Measurements from ENCODE around the gene ING5. TPM values are rescaled to one million over a fixed set of nuclear protein-coding genes. Genes with fewer than 3 reads are reported as not detected.
"Not testable (repeated sequence)": the region's sequence is repeated elsewhere in the genome, so short reads cannot be mapped to it uniquely, and the experiment has no call there.

Gene ING5
- polyA plus RNA-seq, 3 donors from 2014 or later, result 6.9 to 7.9 (median 7.7) TPM

DNA sequence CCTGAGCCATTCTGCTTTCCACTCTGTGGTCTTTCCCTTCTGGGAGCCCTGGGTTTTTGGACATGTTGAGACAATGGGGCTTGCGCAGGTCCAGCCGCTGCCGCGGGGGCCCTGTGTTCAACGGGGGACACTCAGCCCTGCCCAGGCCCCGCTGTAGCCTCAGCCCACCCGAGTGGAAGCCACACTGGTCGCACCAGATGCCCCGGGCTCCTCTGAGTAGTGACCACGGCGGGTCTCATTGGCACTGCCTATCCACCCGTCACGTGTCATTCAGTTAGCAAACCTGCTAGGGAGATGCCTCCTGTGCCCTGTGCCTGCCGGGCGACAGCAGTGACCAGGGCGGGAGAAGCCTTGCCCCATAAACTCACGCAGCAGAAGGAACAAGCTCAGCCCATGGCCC, 51.7 kb downstream of the ING5 start:
- Mint-ChIP-seq H3K4me1 (no peaks in the 10 kb centered on the region), H3K4me3 (no peak overlapping the region), H3K9me3 (no peaks in the 10 kb centered on the region), H3K27me3 (ENCODE audit: low read depth in 3 of 3) (peaks cover 1 to 5% (median 3%) of the 10 kb centered on the region in 3 donors), H3K36me3 (peaks cover 15 to 41% (median 23%) of the 10 kb centered on the region in 3 donors), H3K27ac (no peak overlapping the region)
- DNase-seq, result no peak

DNA sequence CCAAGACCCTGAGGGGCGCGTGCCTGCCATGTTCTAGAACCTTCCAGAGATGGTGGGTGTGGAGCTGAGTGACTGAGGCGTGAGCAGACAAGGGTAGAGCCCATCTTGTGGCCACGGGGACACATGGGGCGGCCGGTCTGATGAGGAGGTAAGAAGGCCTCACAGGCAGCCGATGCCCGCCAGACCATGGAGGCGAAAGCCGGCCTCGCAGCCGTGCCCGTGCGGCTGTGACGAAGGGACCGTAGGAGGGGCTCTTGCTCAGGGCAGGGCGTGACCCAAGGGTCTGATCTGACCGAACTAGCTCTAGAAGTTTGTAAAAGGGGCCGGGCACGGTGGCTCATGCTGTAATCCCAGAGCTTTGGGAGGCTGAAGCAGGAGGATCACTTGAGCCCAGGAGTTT, 52.2 kb downstream of the ING5 start:
- Mint-ChIP-seq H3K27ac (no peak overlapping the region), H3K4me1 (peaks cover 0 to 1% of the 10 kb centered on the region in 2 donors), H3K36me3 (peaks cover 20 to 43% (median 27%) of the 10 kb centered on the region in 3 donors), H3K4me3 (no peak overlapping the region), H3K27me3 (ENCODE audit: low read depth in 3 of 3) (peaks cover 1 to 9% (median 8%) of the 10 kb centered on the region in 3 donors), H3K9me3 (no peaks in the 10 kb centered on the region)
- DNase-seq, result no peak

DNA sequence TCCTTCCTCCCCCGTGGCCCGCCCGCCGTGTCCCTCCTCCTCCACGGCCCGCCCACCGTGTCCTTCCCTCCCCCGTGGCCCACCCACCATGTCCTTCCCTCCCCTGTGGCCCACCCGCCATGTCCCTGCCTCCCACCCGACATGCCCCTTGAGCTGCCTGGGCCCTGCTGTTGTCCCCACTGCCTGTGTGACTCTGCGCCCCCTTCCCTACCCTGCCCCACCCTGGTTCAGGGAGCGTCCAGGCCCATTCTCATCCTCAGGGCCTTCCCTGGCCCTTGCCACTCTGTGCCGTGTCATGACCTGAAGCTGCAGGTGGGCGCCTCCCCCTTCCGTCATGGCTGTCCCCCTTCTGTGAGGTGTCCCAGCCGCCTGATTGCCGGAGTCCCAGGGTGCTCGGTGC, 53.3 kb downstream of the ING5 start:
- Mint-ChIP-seq H3K36me3 (peaks cover 27 to 43% (median 31%) of the 10 kb centered on the region in 3 donors), H3K27ac (no peak overlapping the region), H3K4me1 (peaks cover 2 to 9% of the 10 kb centered on the region in 2 donors), H3K27me3 (ENCODE audit: low read depth in 3 of 3) (peaks cover 8 to 16% (median 15%) of the 10 kb centered on the region in 3 donors), H3K9me3 (peaks cover 0 to 7% (median 0%) of the 10 kb centered on the region in 6 donors), H3K4me3 (no peak overlapping the region)
- no peak for DNase-seq

DNA sequence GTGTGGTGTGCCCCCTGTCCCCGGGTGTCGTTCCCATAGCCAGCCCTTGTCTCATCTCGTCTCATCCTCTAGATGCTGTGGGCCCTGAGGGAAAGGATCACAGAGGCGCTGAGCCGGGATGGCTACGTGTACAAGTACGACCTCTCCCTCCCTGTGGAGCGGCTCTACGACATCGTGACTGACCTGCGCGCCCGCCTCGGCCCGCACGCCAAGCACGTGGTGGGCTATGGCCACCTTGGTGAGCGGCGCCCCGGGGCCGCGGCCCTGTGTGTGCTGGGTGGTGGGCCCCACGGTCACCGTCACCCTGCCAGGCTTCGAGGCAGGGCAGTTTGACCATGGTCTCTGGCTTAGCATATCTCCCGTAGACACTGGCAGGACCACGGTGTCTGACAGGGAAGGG, 53.9 kb downstream of the ING5 start:
- Mint-ChIP-seq H3K27me3 (ENCODE audit: low read depth in 3 of 3) (peaks cover 11 to 20% (median 19%) of the 10 kb centered on the region in 3 donors), H3K4me1 (peaks cover 4 to 11% of the 10 kb centered on the region in 2 donors), H3K27ac (no peak overlapping the region), H3K9me3 (peaks cover 0 to 10% (median 0%) of the 10 kb centered on the region in 6 donors), H3K36me3 (peaks cover 30 to 45% (median 33%) of the 10 kb centered on the region in 3 donors), H3K4me3 (no peak overlapping the region)
- no peak for DNase-seq

- Mint-ChIP-seq H3K27ac (peak overlapping the region in 5 of 6 donors; percentile 57 to 75 (median 71)), H3K36me3 (peaks cover 25 to 39% (median 29%) of the 10 kb centered on the region in 3 donors), H3K4me3 (peak overlapping the region in 2 of 5 donors; percentile 2 to 5)
Observed at GRCh38 chr2:241759067-241759807, 57.4 kb downstream of the ING5 start.

DNA sequence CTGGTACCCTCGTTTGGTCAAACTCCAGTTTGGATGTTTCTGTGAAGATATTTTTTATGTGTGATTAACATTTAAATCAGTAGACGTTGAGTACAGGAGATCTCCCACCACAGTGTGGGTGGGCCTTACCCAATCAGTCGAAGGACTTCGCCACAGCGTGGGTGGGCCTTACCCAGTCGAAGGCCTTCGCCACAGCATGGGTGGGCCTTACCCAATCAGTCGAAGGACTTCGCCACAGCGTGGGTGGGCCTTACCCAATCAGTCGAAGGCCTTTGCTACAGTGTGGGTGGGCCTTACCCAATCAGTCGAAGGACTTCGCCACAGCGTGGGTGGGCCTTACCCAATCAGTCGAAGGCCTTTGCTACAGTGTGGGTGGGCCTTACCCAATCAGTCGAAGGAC, 58.1 kb downstream of the ING5 start:
- Mint-ChIP-seq H3K4me1 (peaks cover 38 to 44% of the 10 kb centered on the region in 2 donors), H3K9me3 (peaks cover 0 to 13% (median 2%) of the 10 kb centered on the region in 6 donors), H3K27ac (peak overlapping the region in 4 of 6 donors; percentile 57 to 75 (median 68)), H3K36me3 (peaks cover 25 to 38% (median 31%) of the 10 kb centered on the region in 3 donors), H3K27me3 (ENCODE audit: low read depth in 3 of 3) (peaks cover 43 to 48% (median 47%) of the 10 kb centered on the region in 3 donors)
- H3K4me3 Mint-ChIP-seq, DNase-seq: not testable (repeated sequence)

More at GRCh38 chr2:241759067-241759807, 57.4 kb downstream of the ING5 start:
- Mint-ChIP-seq H3K9me3 (peaks cover 0 to 13% (median 2%) of the 10 kb centered on the region in 6 donors), H3K4me1 (peaks cover 33 to 38% of the 10 kb centered on the region in 2 donors), H3K27me3 (ENCODE audit: low read depth in 3 of 3) (peaks cover 40 to 47% (median 42%) of the 10 kb centered on the region in 3 donors)
- no peak for DNase-seq

GRCh38 chr2:241760301-241760771, 58.5 kb downstream of the ING5 start:
- Mint-ChIP-seq H3K4me1 (peaks cover 38 to 44% of the 10 kb centered on the region in 2 donors), H3K4me3 (peak overlapping the region in 1 of 5 donors; percentile 13), H3K36me3 (peaks cover 25 to 38% (median 31%) of the 10 kb centered on the region in 3 donors), H3K9me3 (peaks cover 0 to 13% (median 2%) of the 10 kb centered on the region in 6 donors), H3K27ac (peak overlapping the region in 3 of 6 donors; percentile 80 to 92 (median 86)), H3K27me3 (ENCODE audit: low read depth in 3 of 3) (peaks cover 43 to 48% (median 47%) of the 10 kb centered on the region in 3 donors)
- no peak for DNase-seq

GRCh38 chr2:241762321-241762932, 60.6 kb downstream of the ING5 start:
- no peak for DNase-seq

GRCh38 chr2:241762933-241763369, 61.1 kb downstream of the ING5 start:
- Mint-ChIP-seq H3K36me3 (peaks cover 19 to 28% (median 23%) of the 10 kb centered on the region in 3 donors), H3K27me3 (ENCODE audit: low read depth in 3 of 3) (peaks cover 42 to 47% (median 43%) of the 10 kb centered on the region in 3 donors), H3K27ac (peak overlapping the region; percentile 97 to 100 (median 99)), H3K4me1 (peaks cover 38 to 44% of the 10 kb centered on the region in 2 donors), H3K9me3 (peaks cover 0 to 13% (median 2%) of the 10 kb centered on the region in 6 donors), H3K4me3 (peak overlapping the region; percentile 84 to 93 (median 87))
- DNase-seq, result peak; percentile 96 to 97 (median 97)

More at GRCh38 chr2:241762321-241762932, 60.6 kb downstream of the ING5 start:
- peaks cover 42 to 48% (median 43%) of the 10 kb centered on the region in 3 donors for H3K27me3 Mint-ChIP-seq (ENCODE audit: low read depth in 3 of 3)
- H3K9me3 Mint-ChIP-seq, result peaks cover 0 to 13% (median 2%) of the 10 kb centered on the region in 6 donors
- peaks cover 21 to 31% (median 25%) of the 10 kb centered on the region in 3 donors for H3K36me3 Mint-ChIP-seq
- peaks cover 38 to 44% of the 10 kb centered on the region in 2 donors for H3K4me1 Mint-ChIP-seq
- H3K4me3 Mint-ChIP-seq, result peak overlapping the region; percentile 84 to 93 (median 87)
- H3K27ac Mint-ChIP-seq, result peak overlapping the region; percentile 97 to 100 (median 99)

GRCh38 chr2:241763551-241764274, 61.9 kb downstream of the ING5 start:
- H3K9me3 Mint-ChIP-seq, result peaks cover 0 to 13% (median 2%) of the 10 kb centered on the region in 6 donors
- peak overlapping the region; percentile 97 to 100 (median 99) for H3K27ac Mint-ChIP-seq
- peaks cover 40 to 44% of the 10 kb centered on the region in 2 donors for H3K4me1 Mint-ChIP-seq
- H3K4me3 Mint-ChIP-seq, result peak overlapping the region; percentile 84 to 93 (median 87)
- peaks cover 15 to 20% (median 19%) of the 10 kb centered on the region in 3 donors for H3K36me3 Mint-ChIP-seq
- H3K27me3 Mint-ChIP-seq (ENCODE audit: low read depth in 3 of 3), result peaks cover 41 to 43% (median 43%) of the 10 kb centered on the region in 3 donors
- DNase-seq, result peak; percentile 83 to 87 (median 85)

GRCh38 chr2:241764275-241765241, 62.7 kb downstream of the ING5 start:
- Mint-ChIP-seq H3K27me3 (ENCODE audit: low read depth in 3 of 3) (peaks cover 33 to 38% (median 35%) of the 10 kb centered on the region in 3 donors), H3K9me3 (peaks cover 0 to 8% (median 2%) of the 10 kb centered on the region in 6 donors), H3K4me3 (peak overlapping the region; percentile 42 to 93 (median 87)), H3K4me1 (peaks cover 38 to 40% of the 10 kb centered on the region in 2 donors), H3K36me3 (peaks cover 7 to 12% (median 11%) of the 10 kb centered on the region in 3 donors), H3K27ac (peak overlapping the region; percentile 34 to 100 (median 98))
- DNase-seq, result no peak
